ENCODE measurements around the gene TMEM43. TPM values are rescaled to one million over a fixed set of nuclear protein-coding genes. Genes with fewer than 3 reads are reported as not detected.

Gene TMEM43
- total and polyA plus RNA-seq, 2 of the 8 experiments (the other 6 are each of a cell fraction or from before 2014, with no cell fraction given) = 27.0 to 33.7 TPM

DNA sequence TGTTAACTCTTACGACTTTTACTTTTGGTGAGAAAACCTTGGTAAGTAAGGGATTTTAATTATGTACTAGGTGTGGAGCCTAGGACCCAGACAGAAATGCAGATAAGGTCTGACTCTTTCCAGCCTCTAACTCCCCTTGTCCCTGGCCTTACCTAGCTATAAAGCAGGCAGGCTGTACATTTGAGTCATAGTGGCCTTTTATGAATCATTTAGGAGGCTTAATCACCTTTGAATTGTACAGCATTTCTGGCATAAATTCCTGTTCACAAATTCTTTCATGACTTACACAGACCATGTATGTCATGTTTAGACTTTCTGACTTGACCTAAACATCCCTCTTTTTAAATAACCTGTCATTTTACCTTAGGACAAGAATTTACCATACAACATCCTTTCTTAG, 47.5 kb upstream of the TMEM43 start:
- H2BK5ac ChIP-seq (ENCODE audit: low read depth, low read length) = no peak overlapping the region
- no peak for TF ChIP-seq SP4 (IDR thresholded peaks at IDR 0.05; ENCODE audit: low read length)
- TF ChIP-seq NANOG (IDR thresholded peaks at IDR 0.05; ENCODE audit: insufficient read depth, low read depth, low read length, poor library complexity, severe bottlenecking) = no peak
- no peak for TF ChIP-seq EZH2 (IDR thresholded peaks at IDR 0.05; ENCODE audit: low read depth, low read length, severe bottlenecking)
- no peak for TF ChIP-seq CEBPB (IDR thresholded peaks at IDR 0.05; ENCODE audit: low read depth, low read length)
- TF ChIP-seq PHF8 (conservative IDR thresholded peaks at IDR 0.05; ENCODE audit: low read depth, low read length) = no peak
- no peak for TF ChIP-seq EP300 (IDR thresholded peaks at IDR 0.05; ENCODE audit: borderline replicate concordance in 1 of 2, low read depth in 2 of 2, low read length in 2 of 2)
- H2BK20ac ChIP-seq (ENCODE audit: low read length) = no peak overlapping the region
- no peaks in the 10 kb centered on the region for H3K36me3 ChIP-seq (ENCODE audit: control insufficient read depth in 2 of 4, insufficient read depth in 4 of 4, low read length in 3 of 4)
- CTCF ChIA-PET (ENCODE audit: partially characterized antibody) = no interaction called here
- FAIRE-seq (no peak), DNase-seq (ENCODE audit: low read depth in 1 of 2, low spot score in 2 of 2) (no peak)
- H2AFZ ChIP-seq (ENCODE audit: low read length) = no peak overlapping the region
- H3K56ac ChIP-seq (replicated peaks; ENCODE audit: insufficient read length, low read depth, low read length) = no peak overlapping the region
- WGBS, 2 experiments (ENCODE audit: extremely low coverage in 1 of 2, insufficient coverage in 1 of 2, insufficient read length in 1 of 2, insufficient replicate concordance in 2 of 2, low coverage in 1 of 2, low lambda C conversion rate in 2 of 2, missing lambda C conversion rate in 1 of 2) = 91% methylated on average over 1 of the region's 1 CpG; no CpG with 5 or more reads in 1 of the 2 experiments
- no peaks in the 10 kb centered on the region for H3K27me3 ChIP-seq (replicated peaks in 1 of 4; ENCODE audit: control insufficient read depth in 3 of 4, extremely low read depth in 1 of 4, insufficient read depth in 3 of 4, low read length in 3 of 4)
- no peaks in the 10 kb centered on the region for H3K4me1 ChIP-seq (replicated peaks in 1 of 4; ENCODE audit: control insufficient read depth in 3 of 4, insufficient read depth in 4 of 4, low read length in 3 of 4)
- no peak overlapping the region for H4K8ac ChIP-seq (ENCODE audit: extremely low read depth, insufficient read depth, low read length)
- H3K79me2 ChIP-seq (ENCODE audit: control insufficient read depth in 1 of 2, insufficient read depth in 2 of 2, low read length in 2 of 2) = no peaks in the 10 kb centered on the region
- H4K5ac ChIP-seq (ENCODE audit: insufficient read length, low read depth, low read length) = no peak overlapping the region
- H3K9ac ChIP-seq (replicated peaks in 1 of 4; ENCODE audit: extremely low read depth in 1 of 4, low read depth in 3 of 4, low read length in 3 of 4) = no peak overlapping the region
- H2AK5ac ChIP-seq (ENCODE audit: low read depth, low read length) = no peak overlapping the region
- H3K9me3 ChIP-seq (ENCODE audit: insufficient read depth in 2 of 2, low read depth in 1 of 2, low read length in 1 of 2) = peaks cover 11 to 17% of the 10 kb centered on the region in 2 experiments; a peak in 3 of 4 replicates
- no peak overlapping the region for H2BK12ac ChIP-seq (ENCODE audit: low read depth, low read length)
- H3K4me3 ChIP-seq (ENCODE audit: extremely low read depth in 1 of 4, insufficient read depth in 2 of 4, low read depth in 3 of 4, low read length in 4 of 4) = no peak overlapping the region
- no peak overlapping the region for H2BK120ac ChIP-seq (replicated peaks; ENCODE audit: low read depth, low read length)
- H3K4me2 ChIP-seq (ENCODE audit: insufficient read depth in 1 of 2, low read depth in 2 of 2, low read length in 2 of 2) = no peak overlapping the region
- H3K14ac ChIP-seq (ENCODE audit: insufficient read length) = no peak overlapping the region
- no peak overlapping the region for H4K91ac ChIP-seq (replicated peaks; ENCODE audit: insufficient read length, low read length)
- H3K4ac ChIP-seq (replicated peaks; ENCODE audit: insufficient read length, low read depth, low read length) = no peak overlapping the region
- H3K23me2 ChIP-seq (ENCODE audit: low read depth, low read length) = no peaks in the 10 kb centered on the region
- no peaks in the 10 kb centered on the region for H4K20me1 ChIP-seq (replicated peaks in 1 of 2; ENCODE audit: control insufficient read depth in 1 of 2, insufficient read depth in 2 of 2, low read length in 2 of 2)
- no peak overlapping the region for H3K18ac ChIP-seq (ENCODE audit: extremely low read depth, low read length)
- H3K23ac ChIP-seq (ENCODE audit: insufficient read length) = no peak overlapping the region
- POLR2A ChIA-PET (ENCODE audit: partially characterized antibody) = no interaction called here
- H2BK15ac ChIP-seq (ENCODE audit: low read length) = no peak overlapping the region
- H3K79me1 ChIP-seq (ENCODE audit: low read depth, low read length) = no peaks in the 10 kb centered on the region
- H3K27ac ChIP-seq (ENCODE audit: low read depth, low read length) = no peak overlapping the region
